K562 (cell line): ENCODE results near the gene DIP2C. TPM values are rescaled to one million over a fixed set of nuclear protein-coding genes. Genes with fewer than 3 reads are reported as not detected.
A peak's percentile ranks its signal among the peaks of the same experiment; 100 is the strongest.

Experiments
- BHLHE40 ChIP-seq: IDR thresholded peaks from 2 replicates; pipeline ENCODE4 v1.6.1; 2011; ENCODE audit warnings: low read length, improper control_type of control experiment
- CREM ChIP-seq: IDR thresholded peaks from 2 replicates; pipeline ENCODE4 v1.6.1; 2014; ENCODE audit warnings: antibody characterized with exemption, low read depth
- NFIC ChIP-seq: fragments of 450-650 bp; IDR thresholded peaks from 2 replicates; pipeline ENCODE4 v1.6.1; 2017; ENCODE audit warnings: mild to moderate bottlenecking, inconsistent platforms
- STAG1 ChIP-seq: sonication (generic); formaldehyde crosslinking; IDR thresholded peaks from 2 replicates; pipeline ENCODE4 v1.5.0; 2020; ENCODE audit warnings: missing genetic modification reagents, borderline replicate concordance
- XRCC5 ChIP-seq: fragments of 200-400 bp; formaldehyde crosslinking; IDR thresholded peaks from 2 replicates; pipeline ENCODE4 v1.6.1; 2017; ENCODE audit warnings: low read depth, mild to moderate bottlenecking, low read length
- polyA plus RNA-seq, 8 experiments: library from polyadenylated mRNA; depleted of rRNA in 4 of 8; stranded (reverse) in 5 of 8; unstranded in 3 of 8; fragments of >200 nt; fragmentation: Nextera tagmentation in 2 of 8; fragmentation: Illumina TruSeq in 1 of 8; extraction: Ambion mirVana in 2 of 8; extraction: Trizol in 1 of 8; gene quantifications; 2 replicates each; pipeline versions ENCODE4 v1.2.1 to v1.2.3, GENCODE V29; 2011 to 2014; ENCODE audit warnings: inconsistent platforms in 1 of 8, missing spikeins in 1 of 8
- total RNA-seq, 7 experiments: library from RNA; depleted of rRNA in 6 of 7; stranded (reverse); fragments of >200 nt in 6 of 7; fragmentation: Illumina TruSeq in 2 of 7; extraction: Trizol in 2 of 7; gene quantifications; 2 replicates each; pipeline versions ENCODE4 v1.2.1 to v1.2.3, GENCODE V29; 2011 to 2021; ENCODE audit warnings: low replicate concordance in 1 of 7
- TF ChIP-seq, protein P1 (sequence below): sonication (generic); formaldehyde crosslinking; IDR thresholded peaks from 2 replicates; pipeline ENCODE4 v1.8.1; 2023; ENCODE audit warnings: missing genetic modification reagents, mild to moderate bottlenecking, borderline replicate concordance
- TF ChIP-seq, protein P2 (sequence below): sonication (generic); formaldehyde crosslinking; IDR thresholded peaks from 2 replicates; pipeline ENCODE4 v1.8.0; 2022; ENCODE audit warnings: missing genetic modification reagents, mild to moderate bottlenecking, moderate library complexity, borderline replicate concordance
- TF ChIP-seq, protein P3 (sequence below): sonication (generic); formaldehyde crosslinking; IDR thresholded peaks from 2 replicates; pipeline ENCODE4 v1.8.0; 2022; ENCODE audit warnings: mild to moderate bottlenecking, missing genetic modification reagents
- TF ChIP-seq, protein P4 (sequence below): fragments of 450-650 bp; IDR thresholded peaks from 2 replicates; pipeline ENCODE4 v1.6.1; 2016
- TF ChIP-seq, protein P5 (sequence below), 2 experiments: fragments of 450-650 bp; formaldehyde crosslinking in 1 of 2; IDR thresholded peaks; 2 replicates each; pipeline versions ENCODE4 v1.4.0 to v1.6.1; 2014 to 2020; ENCODE audit warnings: mild to moderate bottlenecking in 2 of 2, borderline replicate concordance in 1 of 2, low read depth in 1 of 2

The DIP2C gene
- total and polyA plus RNA-seq, 9 of the 15 experiments (the other 6 are each of a cell fraction or from before 2014, with no cell fraction given): 0.01 TPM; not detected in 8

DNA sequence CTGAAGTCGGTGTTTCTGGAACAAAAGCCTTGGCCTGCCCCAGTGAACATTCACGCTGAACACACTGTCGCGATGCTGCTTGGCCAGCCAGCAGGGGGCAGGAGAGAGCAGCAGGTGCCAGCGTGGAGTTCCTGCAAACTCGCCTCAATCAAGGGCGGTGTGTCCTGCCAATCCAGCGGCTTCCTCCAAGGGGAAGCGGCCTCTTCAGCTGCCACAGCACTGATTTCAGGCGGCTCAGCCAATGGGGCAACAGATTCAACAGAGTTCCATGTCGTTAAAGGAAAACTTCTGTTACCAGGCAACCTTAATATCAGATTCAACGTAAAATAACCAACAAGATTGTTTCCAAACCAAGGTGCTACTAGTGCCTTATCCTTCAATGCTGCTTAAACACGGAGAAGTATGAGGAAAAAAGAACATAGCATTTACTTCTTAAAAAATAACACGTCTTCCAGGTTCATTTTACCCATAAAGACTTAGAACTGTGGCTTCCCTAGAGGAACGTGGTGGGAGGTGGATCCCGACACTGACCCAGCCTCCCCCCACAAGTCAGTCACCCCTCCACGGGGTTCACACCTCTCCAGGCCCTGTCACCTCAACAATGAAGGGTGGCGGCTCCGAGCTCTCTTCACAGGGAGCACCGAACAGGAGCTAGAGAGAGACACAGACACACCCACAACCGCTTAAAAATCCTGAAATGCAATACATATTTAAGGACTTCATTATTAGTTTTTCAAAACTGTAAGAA lies 178.2 kb downstream of the DIP2C start (continued):
- TF ChIP-seq, protein P1, sequence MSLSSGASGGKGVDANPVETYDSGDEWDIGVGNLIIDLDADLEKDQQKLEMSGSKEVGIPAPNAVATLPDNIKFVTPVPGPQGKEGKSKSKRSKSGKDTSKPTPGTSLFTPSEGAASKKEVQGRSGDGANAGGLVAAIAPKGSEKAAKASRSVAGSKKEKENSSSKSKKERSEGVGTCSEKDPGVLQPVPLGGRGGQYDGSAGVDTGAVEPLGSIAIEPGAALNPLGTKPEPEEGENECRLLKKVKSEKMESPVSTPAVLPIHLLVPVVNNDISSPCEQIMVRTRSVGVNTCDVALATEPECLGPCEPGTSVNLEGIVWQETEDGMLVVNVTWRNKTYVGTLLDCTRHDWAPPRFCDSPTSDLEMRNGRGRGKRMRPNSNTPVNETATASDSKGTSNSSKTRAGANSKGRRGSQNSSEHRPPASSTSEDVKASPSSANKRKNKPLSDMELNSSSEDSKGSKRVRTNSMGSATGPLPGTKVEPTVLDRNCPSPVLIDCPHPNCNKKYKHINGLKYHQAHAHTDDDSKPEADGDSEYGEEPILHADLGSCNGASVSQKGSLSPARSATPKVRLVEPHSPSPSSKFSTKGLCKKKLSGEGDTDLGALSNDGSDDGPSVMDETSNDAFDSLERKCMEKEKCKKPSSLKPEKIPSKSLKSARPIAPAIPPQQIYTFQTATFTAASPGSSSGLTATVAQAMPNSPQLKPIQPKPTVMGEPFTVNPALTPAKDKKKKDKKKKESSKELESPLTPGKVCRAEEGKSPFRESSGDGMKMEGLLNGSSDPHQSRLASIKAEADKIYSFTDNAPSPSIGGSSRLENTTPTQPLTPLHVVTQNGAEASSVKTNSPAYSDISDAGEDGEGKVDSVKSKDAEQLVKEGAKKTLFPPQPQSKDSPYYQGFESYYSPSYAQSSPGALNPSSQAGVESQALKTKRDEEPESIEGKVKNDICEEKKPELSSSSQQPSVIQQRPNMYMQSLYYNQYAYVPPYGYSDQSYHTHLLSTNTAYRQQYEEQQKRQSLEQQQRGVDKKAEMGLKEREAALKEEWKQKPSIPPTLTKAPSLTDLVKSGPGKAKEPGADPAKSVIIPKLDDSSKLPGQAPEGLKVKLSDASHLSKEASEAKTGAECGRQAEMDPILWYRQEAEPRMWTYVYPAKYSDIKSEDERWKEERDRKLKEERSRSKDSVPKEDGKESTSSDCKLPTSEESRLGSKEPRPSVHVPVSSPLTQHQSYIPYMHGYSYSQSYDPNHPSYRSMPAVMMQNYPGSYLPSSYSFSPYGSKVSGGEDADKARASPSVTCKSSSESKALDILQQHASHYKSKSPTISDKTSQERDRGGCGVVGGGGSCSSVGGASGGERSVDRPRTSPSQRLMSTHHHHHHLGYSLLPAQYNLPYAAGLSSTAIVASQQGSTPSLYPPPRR: no peak
- TF ChIP-seq STAG1 (CRISPR knock-in tag): peak; percentile 35; the same call in 1 of the 2 replicates
- TF ChIP-seq, protein P2, sequence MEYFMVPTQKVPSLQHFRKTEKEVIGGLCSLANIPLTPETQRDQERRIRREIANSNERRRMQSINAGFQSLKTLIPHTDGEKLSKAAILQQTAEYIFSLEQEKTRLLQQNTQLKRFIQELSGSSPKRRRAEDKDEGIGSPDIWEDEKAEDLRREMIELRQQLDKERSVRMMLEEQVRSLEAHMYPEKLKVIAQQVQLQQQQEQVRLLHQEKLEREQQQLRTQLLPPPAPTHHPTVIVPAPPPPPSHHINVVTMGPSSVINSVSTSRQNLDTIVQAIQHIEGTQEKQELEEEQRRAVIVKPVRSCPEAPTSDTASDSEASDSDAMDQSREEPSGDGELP (CRISPR knock-in tag): peak; percentile 23; the same call in 1 of the 2 replicates
- TF ChIP-seq NFIC: no peak
- TF ChIP-seq, protein P3, sequence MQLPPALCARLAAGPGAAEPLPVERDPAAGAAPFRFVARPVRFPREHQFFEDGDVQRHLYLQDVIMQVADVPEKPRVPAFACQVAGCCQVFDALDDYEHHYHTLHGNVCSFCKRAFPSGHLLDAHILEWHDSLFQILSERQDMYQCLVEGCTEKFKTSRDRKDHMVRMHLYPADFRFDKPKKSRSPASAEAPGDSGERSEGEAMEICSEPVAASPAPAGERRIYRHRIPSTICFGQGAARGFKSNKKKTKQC (CRISPR knock-in tag): no peak
- 0 out of 2 replicates have a peak, but pooled peaks have one; percentile 45 for TF ChIP-seq XRCC5
- TF ChIP-seq CREM: peak; percentile 46; the same call in 1 of the 2 replicates
- TF ChIP-seq, protein P4, sequence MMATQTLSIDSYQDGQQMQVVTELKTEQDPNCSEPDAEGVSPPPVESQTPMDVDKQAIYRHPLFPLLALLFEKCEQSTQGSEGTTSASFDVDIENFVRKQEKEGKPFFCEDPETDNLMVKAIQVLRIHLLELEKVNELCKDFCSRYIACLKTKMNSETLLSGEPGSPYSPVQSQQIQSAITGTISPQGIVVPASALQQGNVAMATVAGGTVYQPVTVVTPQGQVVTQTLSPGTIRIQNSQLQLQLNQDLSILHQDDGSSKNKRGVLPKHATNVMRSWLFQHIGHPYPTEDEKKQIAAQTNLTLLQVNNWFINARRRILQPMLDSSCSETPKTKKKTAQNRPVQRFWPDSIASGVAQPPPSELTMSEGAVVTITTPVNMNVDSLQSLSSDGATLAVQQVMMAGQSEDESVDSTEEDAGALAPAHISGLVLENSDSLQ: peak; percentile 52
- peak; percentile 33; the same call in 1 of the 2 replicates for TF ChIP-seq BHLHE40
- TF ChIP-seq, protein P5, sequence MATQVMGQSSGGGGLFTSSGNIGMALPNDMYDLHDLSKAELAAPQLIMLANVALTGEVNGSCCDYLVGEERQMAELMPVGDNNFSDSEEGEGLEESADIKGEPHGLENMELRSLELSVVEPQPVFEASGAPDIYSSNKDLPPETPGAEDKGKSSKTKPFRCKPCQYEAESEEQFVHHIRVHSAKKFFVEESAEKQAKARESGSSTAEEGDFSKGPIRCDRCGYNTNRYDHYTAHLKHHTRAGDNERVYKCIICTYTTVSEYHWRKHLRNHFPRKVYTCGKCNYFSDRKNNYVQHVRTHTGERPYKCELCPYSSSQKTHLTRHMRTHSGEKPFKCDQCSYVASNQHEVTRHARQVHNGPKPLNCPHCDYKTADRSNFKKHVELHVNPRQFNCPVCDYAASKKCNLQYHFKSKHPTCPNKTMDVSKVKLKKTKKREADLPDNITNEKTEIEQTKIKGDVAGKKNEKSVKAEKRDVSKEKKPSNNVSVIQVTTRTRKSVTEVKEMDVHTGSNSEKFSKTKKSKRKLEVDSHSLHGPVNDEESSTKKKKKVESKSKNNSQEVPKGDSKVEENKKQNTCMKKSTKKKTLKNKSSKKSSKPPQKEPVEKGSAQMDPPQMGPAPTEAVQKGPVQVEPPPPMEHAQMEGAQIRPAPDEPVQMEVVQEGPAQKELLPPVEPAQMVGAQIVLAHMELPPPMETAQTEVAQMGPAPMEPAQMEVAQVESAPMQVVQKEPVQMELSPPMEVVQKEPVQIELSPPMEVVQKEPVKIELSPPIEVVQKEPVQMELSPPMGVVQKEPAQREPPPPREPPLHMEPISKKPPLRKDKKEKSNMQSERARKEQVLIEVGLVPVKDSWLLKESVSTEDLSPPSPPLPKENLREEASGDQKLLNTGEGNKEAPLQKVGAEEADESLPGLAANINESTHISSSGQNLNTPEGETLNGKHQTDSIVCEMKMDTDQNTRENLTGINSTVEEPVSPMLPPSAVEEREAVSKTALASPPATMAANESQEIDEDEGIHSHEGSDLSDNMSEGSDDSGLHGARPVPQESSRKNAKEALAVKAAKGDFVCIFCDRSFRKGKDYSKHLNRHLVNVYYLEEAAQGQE (IDR thresholded peaks at IDR 0.05; ENCODE audit: borderline replicate concordance): peak; percentile 72; the same call in 1 of the 2 replicates
- TF ChIP-seq, protein P5 (CRISPR knock-in tag; IDR thresholded peaks at IDR 0.05; ENCODE audit: low read depth): no peak
